HG03159 (cell line): Measurements from ENCODE around the gene IER5L.
"Not testable (repeated sequence)": the region's sequence is repeated elsewhere in the genome, so short reads cannot be mapped to it uniquely, and the experiment has no call there.

Experiments
- ATAC-seq: cut with Tn5 transposase; IDR thresholded peaks from one replicate; pipeline ENCODE4 v1.9.1; 2021; ENCODE audit warnings: mild to moderate bottlenecking, moderate library complexity; ENCODE audit not compliant: unreplicated experiment

IER5L gene

DNA sequence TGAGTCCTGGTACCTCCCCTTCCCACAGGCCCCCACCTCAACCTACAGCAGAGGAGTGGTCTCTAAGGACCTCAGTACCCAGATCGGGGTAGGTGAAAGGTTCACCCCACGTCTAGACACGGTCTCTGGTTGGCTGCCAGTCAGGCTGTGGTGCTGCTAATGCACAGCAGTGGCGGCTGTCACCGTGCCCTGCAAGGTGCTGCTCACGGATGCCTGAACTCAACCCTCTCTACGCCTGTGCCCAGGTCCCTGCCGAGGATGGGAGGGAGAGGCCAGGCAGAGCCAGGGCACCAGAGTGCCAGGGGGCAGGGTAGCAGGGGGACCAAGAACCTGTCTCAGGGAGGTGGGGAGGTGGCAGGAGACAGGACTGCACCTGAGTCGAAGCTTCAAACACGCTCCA is 14.3 kb downstream of the IER5L start:
- no peak for ATAC-seq

DNA sequence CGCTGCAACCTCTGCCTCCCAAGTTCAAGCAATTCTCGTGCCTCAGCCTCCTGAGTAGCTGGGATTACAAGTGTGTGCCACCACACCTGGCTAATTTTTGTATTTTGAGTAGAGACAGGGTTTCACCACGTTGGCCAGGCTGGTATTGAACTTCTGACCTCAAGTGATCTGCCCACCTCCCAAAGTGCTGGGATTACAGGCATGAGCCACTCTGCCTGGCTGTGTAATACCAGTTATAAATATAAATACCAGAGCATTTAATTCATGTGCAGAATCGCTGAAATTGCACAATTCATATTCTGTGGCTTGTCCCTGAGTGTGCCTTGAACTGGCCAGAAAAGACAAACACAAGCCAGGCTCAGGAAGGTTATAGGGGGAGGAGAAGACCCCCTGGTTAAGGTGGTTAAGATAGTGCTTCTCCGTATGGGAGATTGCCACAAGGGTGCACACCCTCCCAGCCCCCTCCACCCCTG is 14.8 kb downstream of the IER5L start:
- ATAC-seq = not testable (repeated sequence)

GRCh38 chr9:129162497-129163197 is 15.4 kb downstream of the IER5L start:
- ATAC-seq = no peak

DNA sequence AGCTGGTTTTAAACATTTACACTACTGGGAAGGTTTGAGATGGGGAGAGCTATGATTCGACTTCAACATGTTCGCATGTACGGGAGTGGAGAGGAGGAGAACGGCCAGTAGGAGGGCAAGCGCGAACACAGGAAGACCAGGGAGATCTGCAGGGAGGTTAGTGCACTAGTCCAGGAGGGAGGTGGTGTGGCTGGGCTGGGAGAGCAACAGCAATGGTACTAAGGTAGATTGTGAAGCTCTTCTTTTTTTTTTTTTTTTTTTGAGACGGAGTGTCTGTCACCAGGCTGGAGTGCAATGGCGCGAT is 16.6 kb downstream of the IER5L start:
- ATAC-seq = no peak

DNA sequence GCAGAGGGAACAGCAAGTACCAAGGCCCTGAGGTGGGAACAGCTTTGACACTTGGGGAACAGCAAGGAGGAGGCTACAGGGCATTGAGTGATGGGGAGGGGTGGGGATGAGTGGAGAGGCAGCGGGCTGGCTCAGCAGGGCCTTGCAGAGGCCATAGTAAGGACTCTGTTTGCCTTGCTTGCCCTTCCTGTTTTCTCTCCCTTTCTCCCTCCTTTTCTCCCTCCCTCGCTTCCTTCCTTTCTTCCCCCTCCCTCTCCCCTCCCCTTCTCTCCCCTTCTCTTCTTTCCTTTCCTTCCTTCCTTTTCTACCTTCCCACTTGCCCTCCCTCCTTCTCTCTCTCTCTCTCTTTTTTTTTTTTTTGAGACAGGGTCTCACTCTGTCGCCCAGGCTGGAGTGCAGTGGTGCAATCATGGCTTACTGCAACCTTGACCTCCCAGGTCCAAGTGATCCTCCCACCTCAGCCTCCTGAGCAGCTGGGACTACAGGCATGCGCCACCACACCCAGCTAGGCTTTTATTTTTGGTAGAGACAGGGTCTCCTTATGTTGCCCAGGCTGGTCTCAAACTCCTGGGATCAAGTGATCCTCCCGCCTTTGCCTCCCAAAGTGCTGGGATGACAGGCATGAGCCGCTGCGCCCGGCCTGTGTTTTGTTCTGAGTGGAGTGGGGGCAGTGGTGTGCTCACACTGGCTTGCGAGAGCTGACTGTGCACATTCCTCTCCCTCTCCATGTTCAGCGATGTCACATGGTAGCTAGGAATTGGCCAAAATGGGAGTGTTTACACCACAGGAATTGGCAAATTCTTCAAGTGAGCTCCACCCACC is 17.1 kb downstream of the IER5L start:
- ATAC-seq = no peak

DNA sequence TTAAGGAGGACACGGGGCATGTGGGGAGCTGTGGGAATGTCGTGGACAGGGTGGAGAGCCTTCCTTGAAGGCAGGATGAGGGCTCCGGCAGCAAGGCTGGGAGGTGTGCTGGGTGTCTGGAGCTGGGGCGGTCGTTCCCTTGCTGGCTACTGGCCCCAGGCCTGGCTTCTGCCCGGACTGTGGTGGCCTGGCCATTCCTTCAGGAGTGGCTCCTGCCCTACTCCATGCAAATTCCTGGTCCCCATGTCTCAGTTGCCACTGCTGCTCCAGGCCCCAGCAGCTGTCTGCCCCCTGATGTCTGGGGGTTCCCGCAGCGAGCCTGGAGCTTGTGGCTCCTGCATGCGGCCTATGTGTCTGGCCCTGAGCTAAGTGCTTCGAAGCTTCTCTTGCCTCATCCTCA is 21.9 kb downstream of the IER5L start:
- ATAC-seq = no peak

DNA sequence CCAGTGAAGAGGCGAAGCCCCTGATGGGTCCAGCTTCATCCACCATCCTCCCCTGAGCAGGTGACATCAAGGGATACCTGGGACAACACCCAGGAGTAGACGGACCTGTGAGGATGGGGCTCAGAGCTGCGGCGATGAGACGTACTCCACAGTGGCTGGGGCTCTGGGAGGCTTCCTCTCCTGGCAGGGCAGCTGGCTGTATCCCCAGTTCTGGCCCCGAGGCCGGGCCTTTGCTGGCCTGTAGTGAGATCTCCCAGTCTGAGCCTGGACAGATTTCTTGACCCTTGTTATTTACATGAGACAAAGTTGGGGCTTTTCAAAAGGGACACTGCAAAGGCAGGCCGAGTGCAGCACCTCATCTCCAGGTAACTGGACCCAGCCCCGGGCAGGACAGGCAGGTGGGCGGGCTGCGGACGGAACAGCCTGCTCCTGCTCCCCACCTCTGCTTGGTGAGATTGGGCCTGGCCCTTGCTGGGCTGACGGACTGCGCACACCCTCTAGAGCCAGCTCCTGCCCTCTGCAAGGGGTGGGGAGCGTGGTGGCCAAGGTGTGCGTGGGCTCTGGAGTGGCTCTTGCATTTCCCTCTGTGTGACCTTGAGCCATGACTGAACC is 23.1 kb downstream of the IER5L start:
- ATAC-seq = no peak

GRCh38 chr9:129151469-129151868 is 26.6 kb downstream of the IER5L start:
- ATAC-seq = no peak

DNA sequence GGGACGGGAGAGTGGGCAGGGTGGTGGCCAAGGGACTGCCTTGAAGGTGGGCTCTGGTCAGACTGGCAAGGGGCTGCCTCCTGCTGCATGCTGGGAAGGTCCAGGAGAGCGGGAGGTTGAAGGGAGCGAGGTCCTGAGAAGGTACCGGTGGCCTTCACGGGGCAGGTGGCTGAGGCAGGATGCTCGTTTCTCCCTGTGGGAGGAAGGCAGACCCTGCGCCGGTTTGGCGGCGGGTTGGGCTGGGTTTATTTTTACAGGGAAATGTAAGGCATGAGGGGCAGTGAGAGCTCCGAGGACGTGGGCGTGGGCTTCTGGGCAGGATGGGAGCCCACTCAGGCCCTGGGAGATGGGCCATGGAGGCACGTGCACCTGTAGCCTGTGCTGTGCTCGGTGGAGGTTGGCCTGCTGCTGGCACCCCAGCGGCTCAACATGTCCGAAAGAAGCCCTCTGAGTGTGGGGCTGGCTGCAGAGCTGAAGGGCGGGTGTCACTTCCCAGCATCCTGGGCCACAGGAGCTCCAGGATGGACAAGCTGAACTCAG is 27.3 kb downstream of the IER5L start:
- ATAC-seq = no peak

GRCh38 chr9:129150122-129150521 is 27.9 kb downstream of the IER5L start:
- ATAC-seq = no peak

DNA sequence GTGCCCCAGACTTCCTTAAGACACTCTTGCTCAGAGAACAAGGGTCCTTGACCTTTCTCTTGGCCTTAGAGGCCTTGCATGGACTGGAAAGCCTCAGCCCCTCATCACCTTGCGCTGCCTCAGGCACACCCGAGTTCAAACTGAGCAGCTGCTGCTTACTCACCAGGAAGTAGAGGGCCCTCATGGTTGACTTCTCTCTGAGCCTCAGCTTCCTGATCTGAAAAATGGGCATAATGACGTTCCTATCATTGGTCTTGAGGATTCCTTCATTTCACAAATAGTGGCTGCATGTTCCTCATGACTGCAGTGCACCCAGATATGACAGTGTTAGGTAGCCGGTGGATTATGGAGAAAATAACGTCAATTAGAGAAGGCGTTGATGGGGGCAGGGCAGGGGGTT is 28.6 kb downstream of the IER5L start:
- ATAC-seq = no peak

GRCh38 chr9:129148463-129149204 is 29.4 kb downstream of the IER5L start:
- ATAC-seq = no peak

- ATAC-seq = no peak
Measured at GRCh38 chr9:129146441-129146941, 31.6 kb downstream of the IER5L start.

GRCh38 chr9:129145841-129146292 is 32.2 kb downstream of the IER5L start:
- no peak for ATAC-seq

GRCh38 chr9:129145316-129145715 is 32.7 kb downstream of the IER5L start:
- ATAC-seq = no peak

GRCh38 chr9:129143031-129143927 is 34.8 kb downstream of the IER5L start:
- no peak for ATAC-seq

- no peak for ATAC-seq
Measured at GRCh38 chr9:129142138-129142935, 35.7 kb downstream of the IER5L start.

GRCh38 chr9:129141066-129142041 is 36.7 kb downstream of the IER5L start:
- ATAC-seq = no peak
